Suprapubic skin (tissue), 4 donors: ENCODE data around the gene AP3D1.

ENCODE experiments used
- EP300 ChIP-seq: sonication (generic); formaldehyde crosslinking; IDR thresholded peaks from one replicate; pipeline ENCODE4 v1.6.1; 2017; ENCODE audit warnings: antibody characterized with exemption
- POLR2A ChIP-seq, 2 donors: fragments of 450-650 bp; IDR thresholded peaks; one replicate each; pipeline ENCODE4 v1.6.1; 2017; ENCODE audit warnings: antibody characterized with exemption in 2 of 2, mild to moderate bottlenecking in 2 of 2, moderate library complexity in 2 of 2
- POLR2AphosphoS5 ChIP-seq, 3 donors: sonication (generic); formaldehyde crosslinking; IDR thresholded peaks; one replicate each; pipeline ENCODE4 v1.6.1; 2017; ENCODE audit warnings: antibody characterized with exemption in 3 of 3
- TF ChIP-seq, protein P1 (sequence below), 2 donors: fragments of 200-600 bp in 1 of 2; fragments of 450-650 bp in 1 of 2; sonication (generic) in 1 of 2; IDR thresholded peaks; one replicate each; pipeline ENCODE4 v1.5.1; 2016 to 2019; ENCODE audit warnings: antibody characterized with exemption in 2 of 2, mild to moderate bottlenecking in 1 of 2, moderate library complexity in 1 of 2

DNA sequence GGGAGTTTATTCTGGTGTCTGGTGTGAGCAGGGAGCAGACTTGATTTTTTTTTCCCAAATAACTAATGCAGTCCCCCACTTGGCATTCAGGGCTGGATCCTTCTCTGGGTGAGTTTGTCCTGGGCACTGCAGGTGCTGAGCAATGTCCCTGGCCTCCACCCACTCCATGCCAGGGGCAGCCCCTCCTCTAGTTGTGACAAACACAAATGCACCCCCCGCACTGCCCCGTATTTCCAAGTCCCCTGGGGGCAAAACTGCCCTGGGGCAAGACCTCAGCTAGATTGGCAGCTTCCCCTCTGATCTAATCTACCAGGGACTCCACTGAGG, 61.7 kb downstream of the AP3D1 start:
- TF ChIP-seq POLR2A (IDR thresholded peaks at IDR 0.05) = no peak
- TF ChIP-seq, protein P1, sequence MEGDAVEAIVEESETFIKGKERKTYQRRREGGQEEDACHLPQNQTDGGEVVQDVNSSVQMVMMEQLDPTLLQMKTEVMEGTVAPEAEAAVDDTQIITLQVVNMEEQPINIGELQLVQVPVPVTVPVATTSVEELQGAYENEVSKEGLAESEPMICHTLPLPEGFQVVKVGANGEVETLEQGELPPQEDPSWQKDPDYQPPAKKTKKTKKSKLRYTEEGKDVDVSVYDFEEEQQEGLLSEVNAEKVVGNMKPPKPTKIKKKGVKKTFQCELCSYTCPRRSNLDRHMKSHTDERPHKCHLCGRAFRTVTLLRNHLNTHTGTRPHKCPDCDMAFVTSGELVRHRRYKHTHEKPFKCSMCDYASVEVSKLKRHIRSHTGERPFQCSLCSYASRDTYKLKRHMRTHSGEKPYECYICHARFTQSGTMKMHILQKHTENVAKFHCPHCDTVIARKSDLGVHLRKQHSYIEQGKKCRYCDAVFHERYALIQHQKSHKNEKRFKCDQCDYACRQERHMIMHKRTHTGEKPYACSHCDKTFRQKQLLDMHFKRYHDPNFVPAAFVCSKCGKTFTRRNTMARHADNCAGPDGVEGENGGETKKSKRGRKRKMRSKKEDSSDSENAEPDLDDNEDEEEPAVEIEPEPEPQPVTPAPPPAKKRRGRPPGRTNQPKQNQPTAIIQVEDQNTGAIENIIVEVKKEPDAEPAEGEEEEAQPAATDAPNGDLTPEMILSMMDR (IDR thresholded peaks at IDR 0.05) = no peak
- no peak for TF ChIP-seq EP300
- TF ChIP-seq POLR2AphosphoS5 (IDR thresholded peaks at IDR 0.05) = no peak
